ENCODE measurements around the gene SMAD5.

Gene SMAD5

GRCh38 chr5:136159457-136159856 lies 26.8 kb downstream of the SMAD5 start:
- DNase-seq: no peak

GRCh38 chr5:136162008-136162407 lies 29.4 kb downstream of the SMAD5 start:
- no peak for DNase-seq

- DNase-seq: no peak
These were observed 31.6 kb downstream of the SMAD5 start for GRCh38 chr5:136164226-136164625.

GRCh38 chr5:136166909-136167308 lies 34.3 kb downstream of the SMAD5 start:
- no peak for DNase-seq

GRCh38 chr5:136169218-136169617 lies 36.6 kb downstream of the SMAD5 start:
- DNase-seq: no peak

GRCh38 chr5:136174021-136174659 lies 41.5 kb downstream of the SMAD5 start:
- DNase-seq: peak; percentile 54

- no peak for DNase-seq
These were observed 50.0 kb downstream of the SMAD5 start for GRCh38 chr5:136182618-136183017.

GRCh38 chr5:136185974-136186665 lies 53.5 kb downstream of the SMAD5 start:
- no peak for DNase-seq

- DNase-seq: no peak
These were observed 54.2 kb downstream of the SMAD5 start for GRCh38 chr5:136186796-136187195.

- DNase-seq: no peak
These were observed 56.2 kb downstream of the SMAD5 start for GRCh38 chr5:136188859-136189258.

GRCh38 chr5:136190091-136190720 lies 57.6 kb downstream of the SMAD5 start:
- no peak for DNase-seq

GRCh38 chr5:136190904-136191303 lies 58.3 kb downstream of the SMAD5 start:
- DNase-seq: no peak

- DNase-seq: no peak
These were observed 58.8 kb downstream of the SMAD5 start for GRCh38 chr5:136191304-136192014.

- DNase-seq: no peak
These were observed 59.4 kb downstream of the SMAD5 start for GRCh38 chr5:136192015-136192525.

GRCh38 chr5:136192526-136193321 lies 60.1 kb downstream of the SMAD5 start, which contains the start of gene SMIM32:
Gene SMIM32, minus strand, starts transcription at chr5:136193162. Its CDS starts 638 bp downstream, at chr5:136192524.
- DNase-seq: peak; percentile 67

- no peak for DNase-seq
These were observed 60.8 kb downstream of the SMAD5 start for GRCh38 chr5:136193322-136193935.

- no peak for DNase-seq
These were observed 61.9 kb downstream of the SMAD5 start for GRCh38 chr5:136194576-136194975.

- no peak for DNase-seq
These were observed 63.6 kb downstream of the SMAD5 start for GRCh38 chr5:136195971-136196820.

GRCh38 chr5:136197462-136198142 lies 65.0 kb downstream of the SMAD5 start:
- DNase-seq: no peak

GRCh38 chr5:136198453-136198852 lies 65.8 kb downstream of the SMAD5 start:
- no peak for DNase-seq
